SH-SY5Y (cell line): ENCODE results near the gene FMNL1.

Experiments
- GATA2 ChIP-seq: IDR thresholded peaks from 2 replicates; pipeline ENCODE4 v1.6.1; 2011; ENCODE audit warnings: mild to moderate bottlenecking, low read depth, low read length
- GATA3 ChIP-seq: IDR thresholded peaks from 2 replicates; pipeline ENCODE4 v1.6.1; 2011; ENCODE audit warnings: low read depth, mild to moderate bottlenecking, low read length, moderate library complexity

Gene FMNL1

GRCh38 chr17:45221081-45222013 is at the start of gene FMNL1:
Gene FMNL1 (plus strand): TSS chr17:45221885. CDS start chr17:45222125, 240 bp downstream.
- TF ChIP-seq GATA3, result no peak

GRCh38 chr17:45172232-45172540 is 49.5 kb upstream of the FMNL1 start:
- no peak for TF ChIP-seq GATA3
- TF ChIP-seq GATA2, result no peak

GRCh38 chr17:45172541-45173286 is 49.0 kb upstream of the FMNL1 start:
- TF ChIP-seq GATA3, result no peak
- no peak for TF ChIP-seq GATA2

GRCh38 chr17:45175759-45176115 is 45.9 kb upstream of the FMNL1 start:
- TF ChIP-seq GATA2 (no peak), GATA3 (no peak)

GRCh38 chr17:45177563-45177962 is 44.1 kb upstream of the FMNL1 start:
- TF ChIP-seq GATA3 (no peak), GATA2 (no peak)

GRCh38 chr17:45184144-45184543 is 37.5 kb upstream of the FMNL1 start:
- TF ChIP-seq GATA3 (no peak), GATA2 (no peak)

GRCh38 chr17:45186801-45187354 is 34.8 kb upstream of the FMNL1 start:
- TF ChIP-seq GATA3, result no peak
- TF ChIP-seq GATA2, result no peak

- no peak for TF ChIP-seq GATA2
- no peak for TF ChIP-seq GATA3
These were observed 32.7 kb upstream of the FMNL1 start for GRCh38 chr17:45189009-45189408.

- TF ChIP-seq GATA2 (no peak), GATA3 (no peak)
These were observed 31.0 kb upstream of the FMNL1 start for GRCh38 chr17:45190503-45191255.

- TF ChIP-seq GATA2 (no peak), GATA3 (no peak)
These were observed 26.3 kb upstream of the FMNL1 start for GRCh38 chr17:45195424-45195823.

- TF ChIP-seq GATA3, result no peak
These were observed 24.6 kb upstream of the FMNL1 start for GRCh38 chr17:45197108-45197507.

GRCh38 chr17:45197555-45198334 is 23.9 kb upstream of the FMNL1 start:
- TF ChIP-seq GATA2, result no peak
- no peak for TF ChIP-seq GATA3

- no peak for TF ChIP-seq GATA2
- TF ChIP-seq GATA3, result no peak
These were observed 21.0 kb upstream of the FMNL1 start for GRCh38 chr17:45200701-45201100.
